Tibial nerve (tissue), 3 donors: ENCODE data around the gene OR4K5.

Experiments
- POLR2A ChIP-seq, 2 donors: fragments of 450-650 bp; IDR thresholded peaks; one replicate each; pipeline ENCODE4 v1.6.1; 2017; ENCODE audit warnings: antibody characterized with exemption in 2 of 2, mild to moderate bottlenecking in 2 of 2, moderate library complexity in 2 of 2
- TF ChIP-seq, protein P1 (sequence below), 5 experiments: fragments of 200-600 bp in 3 of 5; fragments of 450-650 bp in 2 of 5; sonication (generic) in 3 of 5; IDR thresholded peaks; one replicate each; pipeline ENCODE4 v1.5.1; 2016 to 2019; ENCODE audit warnings: antibody characterized with exemption in 5 of 5, mild to moderate bottlenecking in 3 of 5, moderate library complexity in 2 of 5

DNA sequence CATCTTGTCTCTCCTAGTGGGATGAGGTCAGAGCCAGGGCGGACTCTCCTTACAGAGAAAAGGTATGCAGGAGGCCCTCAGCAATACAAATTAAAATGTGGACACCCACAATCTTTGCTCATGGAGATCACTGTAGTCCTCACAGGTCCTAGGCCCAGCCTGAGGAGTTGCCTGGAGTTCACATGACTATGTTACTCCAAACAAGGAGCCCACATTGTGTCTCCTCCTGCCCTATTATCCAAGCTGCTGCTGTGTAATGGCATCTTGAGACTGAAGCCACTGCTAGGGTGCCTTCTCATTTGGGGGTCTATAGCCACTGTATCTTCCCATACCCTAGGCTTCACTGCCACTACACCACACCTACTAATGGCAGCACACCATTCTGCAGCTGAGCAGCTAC lies 21.3 kb downstream of the OR4K5 start:
- no peak for TF ChIP-seq POLR2A (IDR thresholded peaks at IDR 0.05)
- TF ChIP-seq, protein P1, sequence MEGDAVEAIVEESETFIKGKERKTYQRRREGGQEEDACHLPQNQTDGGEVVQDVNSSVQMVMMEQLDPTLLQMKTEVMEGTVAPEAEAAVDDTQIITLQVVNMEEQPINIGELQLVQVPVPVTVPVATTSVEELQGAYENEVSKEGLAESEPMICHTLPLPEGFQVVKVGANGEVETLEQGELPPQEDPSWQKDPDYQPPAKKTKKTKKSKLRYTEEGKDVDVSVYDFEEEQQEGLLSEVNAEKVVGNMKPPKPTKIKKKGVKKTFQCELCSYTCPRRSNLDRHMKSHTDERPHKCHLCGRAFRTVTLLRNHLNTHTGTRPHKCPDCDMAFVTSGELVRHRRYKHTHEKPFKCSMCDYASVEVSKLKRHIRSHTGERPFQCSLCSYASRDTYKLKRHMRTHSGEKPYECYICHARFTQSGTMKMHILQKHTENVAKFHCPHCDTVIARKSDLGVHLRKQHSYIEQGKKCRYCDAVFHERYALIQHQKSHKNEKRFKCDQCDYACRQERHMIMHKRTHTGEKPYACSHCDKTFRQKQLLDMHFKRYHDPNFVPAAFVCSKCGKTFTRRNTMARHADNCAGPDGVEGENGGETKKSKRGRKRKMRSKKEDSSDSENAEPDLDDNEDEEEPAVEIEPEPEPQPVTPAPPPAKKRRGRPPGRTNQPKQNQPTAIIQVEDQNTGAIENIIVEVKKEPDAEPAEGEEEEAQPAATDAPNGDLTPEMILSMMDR (IDR thresholded peaks at IDR 0.05), result no peak
